ENCODE data around the gene FUT2.
"Not testable (repeated sequence)": the region's sequence is repeated elsewhere in the genome, so short reads cannot be mapped to it uniquely, and the experiment has no call there.

The FUT2 gene

GRCh38 chr19:48708471-48708870, 12.7 kb downstream of the FUT2 start:
- no peak for DNase-seq

- no peak for DNase-seq
Observed at GRCh38 chr19:48711106-48711662, 15.4 kb downstream of the FUT2 start.

- DNase-seq = no peak
Observed at GRCh38 chr19:48713041-48713863, 17.5 kb downstream of the FUT2 start.

- DNase-seq = peak; percentile 97
Observed at GRCh38 chr19:48713864-48714755, 18.3 kb downstream of the FUT2 start.

DNA sequence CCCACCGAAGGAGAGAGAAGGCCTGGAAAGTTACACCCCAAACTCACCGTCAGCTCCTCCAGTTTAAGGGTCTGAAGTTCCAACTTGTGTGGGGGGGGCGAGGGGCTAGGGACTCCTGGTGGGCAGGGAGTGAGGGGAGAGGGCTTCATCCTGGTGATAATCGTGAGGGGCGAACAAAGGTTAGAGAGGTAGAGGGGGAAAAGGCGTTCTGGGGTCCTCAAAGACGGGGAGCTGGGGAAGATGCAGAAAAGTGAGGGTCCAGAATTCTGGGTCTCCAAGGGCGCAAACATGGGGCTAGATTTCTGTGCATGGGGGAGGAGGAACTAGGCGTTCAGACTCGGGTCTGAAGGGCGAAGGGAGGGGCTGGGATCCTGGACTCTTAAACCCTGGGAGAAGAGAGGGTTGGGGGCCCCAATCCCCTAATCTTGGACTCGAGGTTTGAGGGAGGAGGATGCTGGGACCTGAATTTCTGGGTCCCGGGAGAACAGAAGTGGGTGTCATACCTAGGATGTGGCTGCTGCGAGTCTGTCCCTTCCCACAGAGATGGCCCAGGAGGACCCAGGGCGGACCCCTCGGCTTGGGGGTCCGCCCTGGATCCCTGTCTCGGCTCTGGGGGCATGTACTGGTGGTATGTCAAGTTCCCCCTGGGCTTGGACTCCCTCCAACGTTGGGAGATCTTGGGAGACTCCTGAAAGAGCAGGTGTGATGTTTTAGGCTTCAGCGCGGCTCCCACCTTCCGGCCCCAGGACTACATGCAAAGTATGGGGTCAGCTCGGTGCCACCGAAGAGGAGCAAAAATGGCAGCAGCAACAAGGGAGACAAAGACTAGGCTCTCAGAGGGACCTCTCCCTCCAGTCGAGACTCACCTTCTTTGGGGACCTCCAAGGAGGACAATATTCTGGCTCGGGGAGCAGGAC, 19.2 kb downstream of the FUT2 start:
- DNase-seq = no peak

DNA sequence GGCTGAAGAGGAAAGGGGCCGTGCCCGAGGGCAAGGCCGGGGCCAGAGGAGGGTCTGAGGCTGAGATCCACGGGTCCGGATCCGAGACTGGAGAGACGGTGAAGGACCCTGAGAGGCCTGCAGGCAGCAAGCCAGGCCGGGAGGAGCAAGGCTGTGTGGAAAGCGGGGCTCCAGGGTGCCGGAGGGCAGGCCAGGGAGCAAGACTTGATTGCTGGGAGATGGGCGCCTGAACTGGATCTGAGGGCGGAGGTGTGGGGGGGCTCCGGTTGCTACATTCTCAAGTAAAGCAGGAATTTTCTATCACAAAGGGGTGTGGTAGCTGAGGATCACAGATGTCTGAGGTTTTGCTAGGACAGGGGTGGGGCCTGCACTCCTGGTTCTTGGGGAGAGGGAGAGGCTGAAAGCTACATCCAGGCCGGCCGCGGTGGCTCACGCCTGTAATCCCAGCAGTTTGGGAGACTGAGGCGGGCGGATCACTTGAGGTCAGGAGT, 20.0 kb downstream of the FUT2 start:
- no peak for DNase-seq

GRCh38 chr19:48716562-48717291, 21.0 kb downstream of the FUT2 start:
- DNase-seq = no peak

GRCh38 chr19:48718106-48718505, 22.3 kb downstream of the FUT2 start:
- DNase-seq = not testable (repeated sequence)

- no peak for DNase-seq
Observed at GRCh38 chr19:48718711-48719231, 23.0 kb downstream of the FUT2 start.

DNA sequence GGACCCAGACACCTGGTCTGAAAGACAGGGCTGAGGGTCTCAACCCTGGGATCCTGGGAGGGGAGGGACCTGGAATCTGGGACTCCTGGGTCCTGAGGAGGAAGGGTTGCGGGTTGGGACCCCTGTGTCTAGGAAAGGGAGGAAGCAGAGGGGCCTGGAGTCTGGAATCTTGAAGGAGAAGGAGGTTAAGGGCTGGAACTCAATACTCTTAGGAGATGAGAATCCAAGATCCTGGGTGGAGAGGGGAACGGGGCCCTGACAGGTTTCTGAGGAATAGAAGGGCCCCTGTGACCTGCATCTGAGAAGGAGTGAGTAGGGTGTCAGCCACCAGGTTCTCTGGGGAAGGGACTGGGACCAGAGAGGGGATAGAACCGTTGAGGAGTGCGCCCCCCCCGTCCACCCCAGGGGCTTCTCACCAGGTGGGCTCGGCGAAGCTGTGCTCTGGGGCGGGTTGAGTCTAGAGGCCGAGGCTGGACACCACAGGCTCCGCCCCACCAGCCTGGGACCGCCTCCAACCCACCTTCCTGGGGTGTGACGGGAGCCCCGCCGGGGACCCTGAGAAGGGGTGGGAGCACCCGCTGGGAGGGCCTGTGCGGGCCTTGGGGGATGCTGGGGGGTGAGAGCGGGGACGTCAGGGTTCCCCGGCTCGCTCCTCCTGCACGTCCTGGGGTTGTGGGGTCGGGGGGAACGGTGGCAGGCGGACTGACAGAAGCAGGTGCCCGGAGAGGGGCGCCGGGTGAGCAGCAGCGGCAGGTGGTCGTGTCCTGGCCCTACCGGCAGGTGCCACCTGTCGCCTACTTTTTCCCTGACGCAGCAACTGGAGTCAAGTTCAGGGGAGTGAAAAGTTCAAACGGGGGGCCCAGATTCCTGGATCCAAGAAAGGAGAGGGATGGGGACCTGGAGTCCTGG, 23.7 kb downstream of the FUT2 start, which contains the start of gene MAMSTR:
MAMSTR (minus strand) TSS at position 463 of the 909 bp plus-strand sequence. CDS start 694 bp downstream, outside the sequence.
- no peak for DNase-seq

GRCh38 chr19:48720251-48720612, 24.5 kb downstream of the FUT2 start:
- DNase-seq = no peak

GRCh38 chr19:48720613-48721296, 25.0 kb downstream of the FUT2 start:
- peak; percentile 95 for DNase-seq

GRCh38 chr19:48722196-48722708, 26.5 kb downstream of the FUT2 start:
- DNase-seq = no peak

DNA sequence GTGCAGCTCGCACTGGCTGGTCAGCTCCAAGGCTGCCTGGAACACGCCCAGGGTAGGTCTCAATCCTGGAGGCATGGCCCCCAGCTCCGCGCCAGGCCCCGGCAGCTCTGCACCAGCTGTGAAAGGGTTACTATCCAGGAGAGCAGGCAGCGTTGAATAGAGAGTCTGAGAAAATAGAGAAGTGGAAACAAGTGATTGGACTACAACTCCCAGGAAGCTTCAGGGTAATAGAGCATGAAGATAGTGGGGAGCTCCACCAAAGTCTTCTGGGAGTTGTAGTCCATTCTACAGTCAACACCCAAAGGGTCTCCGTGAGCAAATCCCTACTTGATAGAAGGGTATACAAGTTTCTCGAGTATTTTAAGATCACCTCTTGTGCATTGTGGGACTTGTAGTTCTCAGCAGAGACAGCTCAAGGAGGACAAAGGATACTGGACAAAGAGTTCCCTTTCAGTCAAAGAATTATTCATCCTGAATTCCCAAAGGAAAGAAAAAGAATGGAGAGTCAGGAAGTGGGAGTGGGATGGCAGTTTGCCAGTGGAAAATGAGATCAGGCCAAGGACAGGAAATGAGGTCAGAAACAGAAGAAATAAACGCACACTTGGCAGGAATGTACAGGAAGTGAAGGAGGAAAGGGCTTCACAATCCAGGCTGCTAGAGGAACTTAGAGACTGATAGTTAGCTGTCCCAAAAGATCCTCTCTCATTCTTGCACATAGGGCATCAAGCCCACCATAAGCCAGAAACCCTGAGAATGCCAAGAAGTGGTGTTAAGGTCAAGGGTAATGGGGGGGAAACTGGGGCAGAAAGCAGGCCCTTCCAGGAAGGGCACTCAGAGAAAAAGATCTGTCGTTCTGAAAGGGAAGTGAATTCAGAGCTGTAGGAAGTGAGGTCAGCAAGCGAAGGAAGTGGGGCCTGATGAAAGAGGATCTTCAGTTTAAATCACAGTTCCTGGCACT, 29.3 kb downstream of the FUT2 start:
- peak; percentile 96 for DNase-seq

GRCh38 chr19:48726556-48726955, 30.8 kb downstream of the FUT2 start:
- no peak for DNase-seq

- no peak for DNase-seq
Observed at GRCh38 chr19:48728911-48729664, 33.3 kb downstream of the FUT2 start.

- no peak for DNase-seq
Observed at GRCh38 chr19:48731452-48731851, 35.7 kb downstream of the FUT2 start.

All from NCI-H2029 treated with DMSO at 0.1 percent for 48 hours (cell line).